IPS-NIHi7 (cell line): ENCODE results near the gene NSUN4.

Source experiments
- DNase-seq: peaks from one replicate; pipeline ENCODE4 v3.0.0; 2012; ENCODE audit warnings: mixed read lengths; ENCODE audit errors: extremely low spot score

Gene NSUN4

DNA sequence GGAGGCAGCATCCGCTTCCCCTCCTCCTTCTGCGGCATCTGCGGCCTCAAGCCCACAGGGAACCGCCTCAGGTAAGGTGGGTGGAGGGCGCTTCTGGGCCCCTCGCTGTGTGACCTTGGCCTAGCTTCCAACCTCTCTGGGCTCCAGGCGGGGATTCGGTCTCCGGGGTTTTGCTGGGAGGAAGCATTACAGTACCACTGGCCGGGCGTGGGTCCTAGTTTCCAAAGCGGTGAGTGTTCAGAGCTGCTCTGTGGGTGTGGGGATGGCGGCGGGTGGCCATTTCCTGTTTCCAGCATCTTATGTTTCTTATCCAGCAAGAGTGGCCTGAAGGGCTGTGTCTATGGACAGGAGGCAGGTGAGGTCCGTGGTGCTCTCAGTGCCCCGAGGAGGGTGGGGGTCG lies 65.1 kb downstream of the NSUN4 start:
- DNase-seq: no peak

GRCh38 chr1:46406881-46407608 lies 66.4 kb downstream of the NSUN4 start:
- DNase-seq: no peak

DNA sequence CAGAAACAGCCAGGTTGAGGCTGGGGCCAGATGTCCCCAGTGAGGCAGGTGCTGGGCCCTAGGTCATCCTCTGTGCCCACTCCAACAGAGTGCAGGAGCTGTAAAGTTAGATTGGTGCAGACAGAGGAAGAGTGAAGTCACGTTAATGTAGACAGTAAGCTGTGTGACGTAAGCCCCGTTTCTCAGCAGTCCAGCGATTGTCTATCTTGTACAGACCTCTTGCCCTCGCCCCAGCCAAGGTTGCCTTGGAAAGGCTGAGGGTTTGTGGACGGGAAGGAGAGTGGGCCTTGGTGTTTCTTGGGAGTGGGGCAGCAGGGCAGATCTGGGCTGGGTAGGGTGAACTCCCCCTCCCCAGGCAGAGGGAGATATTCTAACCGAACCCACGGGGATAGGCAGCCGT lies 67.0 kb downstream of the NSUN4 start:
- DNase-seq: no peak

- no peak for DNase-seq
Observed at GRCh38 chr1:46408356-46409062, 67.9 kb downstream of the NSUN4 start.

DNA sequence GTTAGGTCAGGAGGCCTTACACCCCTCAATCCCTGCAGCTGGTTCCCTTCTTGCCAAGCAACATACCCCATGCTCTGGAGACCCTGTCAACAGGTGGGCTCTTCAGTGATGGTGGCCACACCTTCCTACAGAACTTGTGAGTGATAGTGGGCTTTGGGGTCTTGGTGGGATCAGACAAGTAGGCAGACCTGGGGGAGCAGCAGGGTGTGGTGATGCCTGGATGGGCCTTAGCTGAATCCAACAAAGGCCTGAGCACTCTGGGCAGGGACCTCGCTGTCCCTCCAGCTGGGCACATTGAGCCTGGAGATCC lies 68.4 kb downstream of the NSUN4 start:
- no peak for DNase-seq

GRCh38 chr1:46410156-46411009 lies 69.8 kb downstream of the NSUN4 start:
- no peak for DNase-seq

- DNase-seq: no peak
Observed at GRCh38 chr1:46411010-46411405, 70.4 kb downstream of the NSUN4 start.
